GM18519 (cell line): ENCODE data around the gene BCAR1.
"Not testable (repeated sequence)": the region's sequence is repeated elsewhere in the genome, so short reads cannot be mapped to it uniquely, and the experiment has no call there.

Experiments used
- ATAC-seq: cut with Tn5 transposase; IDR thresholded peaks from one replicate; pipeline ENCODE4 v1.9.1; 2021; ENCODE audit warnings: mild to moderate bottlenecking, moderate library complexity; ENCODE audit not compliant: unreplicated experiment, low FRiP score

BCAR1 gene

DNA sequence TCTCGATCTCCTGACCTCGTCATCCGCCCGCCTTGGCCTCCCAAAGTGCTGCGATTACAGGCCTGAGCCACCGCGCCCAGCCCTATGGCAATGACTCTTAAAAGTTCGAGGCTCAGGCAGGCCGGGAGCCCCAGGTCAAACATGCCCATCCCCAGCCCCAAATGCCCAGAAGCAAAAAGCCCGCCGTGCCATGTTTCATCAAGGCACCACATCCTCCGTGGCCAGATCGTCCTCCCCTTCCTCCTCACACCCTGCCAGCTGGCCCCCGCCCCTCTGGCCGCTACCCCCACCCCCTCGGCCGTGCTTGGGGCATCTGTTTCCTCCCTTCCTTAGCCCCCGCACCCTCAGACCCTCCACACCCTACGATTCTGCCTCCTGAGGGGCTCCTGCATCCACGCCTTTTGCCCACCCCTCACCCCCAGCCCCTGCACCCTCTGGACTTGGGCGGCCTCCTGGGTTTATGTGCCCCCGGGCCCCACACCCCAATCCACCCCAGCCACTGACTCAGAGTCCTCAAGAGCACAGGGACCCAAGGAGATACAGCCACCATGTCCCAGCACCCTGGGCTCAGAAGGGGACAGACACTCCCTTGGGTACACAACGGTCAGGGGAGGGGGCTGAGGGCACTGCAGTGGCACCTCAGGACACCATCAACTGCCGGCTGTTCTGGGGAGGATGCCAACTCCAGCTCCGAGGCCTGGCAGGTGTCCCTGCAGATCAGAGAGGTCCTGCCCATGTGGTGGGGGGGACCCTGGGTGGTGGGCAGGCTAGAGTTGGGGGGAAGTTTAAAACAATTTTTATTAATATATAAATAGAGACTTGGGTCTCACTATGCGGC lies 25.5 kb downstream of the BCAR1 start:
- no peak for ATAC-seq

GRCh38 chr16:75225092-75225491 lies 26.3 kb downstream of the BCAR1 start:
- no peak for ATAC-seq

- no peak for ATAC-seq
Measured at GRCh38 chr16:75224306-75225082, 26.9 kb downstream of the BCAR1 start.

DNA sequence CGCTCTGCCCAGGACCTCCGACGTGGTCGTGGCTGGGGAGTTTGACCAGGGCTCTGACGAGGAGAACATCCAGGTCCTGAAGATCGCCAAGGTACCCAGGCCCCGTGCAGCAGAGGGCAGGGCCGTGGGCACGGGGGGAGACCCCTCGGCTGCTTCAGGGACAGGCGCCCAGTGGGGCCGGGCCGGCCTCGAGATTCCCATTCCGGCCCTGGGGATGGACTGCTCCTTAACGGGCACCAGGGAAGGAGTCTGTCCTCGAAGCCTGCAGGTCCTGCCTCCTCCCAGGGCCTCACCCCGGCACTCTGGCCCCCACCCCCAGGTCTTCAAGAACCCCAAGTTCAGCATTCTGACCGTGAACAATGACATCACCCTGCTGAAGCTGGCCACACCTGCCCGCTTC lies 28.3 kb downstream of the BCAR1 start:
- ATAC-seq = not testable (repeated sequence)

GRCh38 chr16:75222271-75222783 lies 29.1 kb downstream of the BCAR1 start:
- no peak for ATAC-seq

DNA sequence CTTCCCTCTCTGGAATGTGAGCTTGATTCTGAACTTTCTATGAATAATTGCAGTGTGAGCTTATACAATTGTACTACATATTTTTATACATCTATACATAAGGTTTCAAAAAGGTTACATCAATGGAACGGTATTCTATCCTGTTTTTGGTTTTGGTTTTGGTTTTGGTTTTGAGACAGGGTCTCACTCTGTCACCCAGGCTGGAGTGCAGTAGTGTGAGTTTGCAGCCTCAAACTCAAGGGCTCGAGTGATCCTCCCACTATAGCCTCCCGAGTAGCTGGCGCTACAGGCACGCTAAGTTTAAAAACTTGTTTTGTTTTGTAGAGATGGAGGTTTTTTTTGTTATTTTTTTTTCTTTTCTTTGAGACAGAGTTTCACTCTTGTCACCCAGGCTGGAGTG lies 31.6 kb downstream of the BCAR1 start:
- no peak for ATAC-seq

DNA sequence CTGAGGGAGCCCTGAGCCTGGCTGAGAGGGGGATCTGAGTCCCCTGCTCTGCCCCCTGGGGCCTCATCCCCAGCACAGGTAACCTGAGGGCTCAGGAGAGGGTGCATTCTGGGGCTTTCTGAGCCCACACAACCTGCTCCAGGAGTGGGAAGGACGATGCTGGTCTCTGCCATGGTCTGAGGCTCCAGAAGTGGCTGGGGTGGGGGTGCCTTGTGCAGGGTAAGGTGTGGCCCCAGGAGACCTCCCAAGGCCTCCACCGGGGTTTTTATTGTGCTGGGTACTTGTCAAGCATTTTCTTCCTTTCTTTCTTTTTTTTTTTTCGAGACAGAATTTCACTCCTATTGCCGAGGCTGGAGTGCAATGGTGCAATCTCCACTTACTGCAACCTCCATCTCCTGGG lies 32.3 kb downstream of the BCAR1 start:
- no peak for ATAC-seq

GRCh38 chr16:75218256-75219076 lies 33.0 kb downstream of the BCAR1 start, which contains the start of gene CTRB1:
TSS of gene CTRB1 (plus strand) at chr16:75218988. CDS start at chr16:75219008, 20 bp downstream.
- ATAC-seq = peak; percentile 54

GRCh38 chr16:75217389-75217851 lies 34.0 kb downstream of the BCAR1 start:
- ATAC-seq = no peak

GRCh38 chr16:75216576-75216975 lies 34.8 kb downstream of the BCAR1 start:
- no peak for ATAC-seq

DNA sequence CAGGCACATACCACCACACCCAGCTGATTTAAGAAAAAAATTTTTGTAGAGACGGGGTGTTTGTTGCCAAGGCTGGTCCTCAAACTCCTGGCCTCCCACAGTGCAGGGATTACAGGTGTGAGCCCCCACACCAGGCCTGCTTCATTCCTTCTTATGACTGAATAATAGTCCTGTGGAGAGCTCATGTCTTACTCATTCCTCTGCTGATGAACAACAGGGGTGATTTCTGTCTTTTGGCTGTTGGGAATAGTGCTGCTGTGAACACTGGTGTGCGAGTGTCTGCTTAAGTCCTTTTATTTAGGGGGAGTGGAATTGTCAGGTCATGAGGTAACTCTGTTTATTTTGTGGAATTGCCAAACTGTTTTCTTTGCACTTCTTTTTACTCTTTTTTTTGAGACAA lies 35.3 kb downstream of the BCAR1 start:
- no peak for ATAC-seq

GRCh38 chr16:75211286-75211685 lies 40.1 kb downstream of the BCAR1 start:
- ATAC-seq = not testable (repeated sequence)

- no peak for ATAC-seq
Measured at GRCh38 chr16:75209944-75210343, 41.5 kb downstream of the BCAR1 start.

DNA sequence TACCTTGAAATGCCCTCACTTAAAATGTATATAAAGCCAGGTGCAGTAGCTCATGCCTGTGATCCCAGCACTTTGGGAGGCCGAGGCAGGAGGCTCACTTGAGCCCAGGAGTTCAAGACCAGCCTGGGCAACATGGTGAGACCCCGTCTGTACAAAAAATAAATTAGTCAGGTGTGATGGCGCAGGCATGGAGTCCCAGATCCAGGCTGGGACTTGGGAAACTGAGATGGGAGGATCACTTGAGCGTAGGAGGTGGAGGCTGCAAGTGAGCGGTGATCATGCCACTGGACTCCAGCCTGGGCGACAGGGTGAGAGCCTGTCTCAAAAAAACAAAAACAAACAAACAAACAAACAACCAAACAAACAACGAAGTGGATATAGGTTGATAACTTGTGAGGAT lies 41.9 kb downstream of the BCAR1 start:
- ATAC-seq = not testable (repeated sequence)

- no peak for ATAC-seq
Measured at GRCh38 chr16:75208861-75209505, 42.4 kb downstream of the BCAR1 start.

DNA sequence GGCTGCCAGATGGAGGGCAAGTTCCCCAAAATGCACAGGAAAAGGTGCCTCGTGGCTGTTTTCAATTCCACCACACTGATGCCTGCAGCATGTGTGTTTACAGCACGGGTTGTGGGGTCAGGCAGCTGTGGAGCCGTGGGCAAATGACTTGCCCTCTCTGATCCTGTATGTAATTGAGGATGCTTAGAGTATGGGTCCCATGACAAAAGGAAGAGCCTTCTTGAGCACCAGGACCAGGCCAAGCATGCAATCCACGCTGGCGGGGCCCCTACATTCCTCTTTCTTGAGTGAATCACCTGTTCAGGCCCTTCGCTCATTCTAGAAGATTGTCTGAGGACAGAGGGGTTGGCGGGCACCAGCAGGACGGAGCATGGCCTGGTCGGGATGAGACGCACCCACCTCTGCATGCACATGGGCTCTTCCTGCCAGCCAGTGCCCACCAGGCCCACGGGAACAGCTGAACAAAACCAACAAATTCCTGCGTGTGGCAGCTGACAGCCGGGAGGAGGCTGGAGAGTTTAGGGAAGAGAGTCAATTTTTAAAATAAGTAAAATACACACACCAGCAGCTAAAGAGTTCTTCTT lies 43.1 kb downstream of the BCAR1 start:
- ATAC-seq = no peak

DNA sequence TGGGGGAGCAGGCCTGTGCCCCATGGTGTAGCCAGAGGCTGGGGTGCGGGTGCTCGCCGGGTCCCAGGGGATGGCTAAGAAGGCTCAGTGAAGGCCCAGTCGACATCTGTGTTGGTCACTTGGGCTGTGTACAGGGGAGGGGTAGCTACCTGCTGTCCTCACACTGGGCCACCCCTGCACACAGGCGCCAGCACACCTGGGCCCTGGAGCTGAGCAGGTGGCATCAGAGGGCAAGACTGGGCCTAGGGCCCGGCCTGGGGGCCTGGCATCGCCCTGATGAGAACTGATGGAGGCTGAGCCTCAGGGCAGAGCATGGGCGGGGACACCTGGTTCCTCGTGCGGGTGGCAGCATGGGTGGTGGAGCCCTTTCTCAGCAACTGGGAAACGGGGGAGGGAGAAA lies 43.6 kb downstream of the BCAR1 start:
- no peak for ATAC-seq

DNA sequence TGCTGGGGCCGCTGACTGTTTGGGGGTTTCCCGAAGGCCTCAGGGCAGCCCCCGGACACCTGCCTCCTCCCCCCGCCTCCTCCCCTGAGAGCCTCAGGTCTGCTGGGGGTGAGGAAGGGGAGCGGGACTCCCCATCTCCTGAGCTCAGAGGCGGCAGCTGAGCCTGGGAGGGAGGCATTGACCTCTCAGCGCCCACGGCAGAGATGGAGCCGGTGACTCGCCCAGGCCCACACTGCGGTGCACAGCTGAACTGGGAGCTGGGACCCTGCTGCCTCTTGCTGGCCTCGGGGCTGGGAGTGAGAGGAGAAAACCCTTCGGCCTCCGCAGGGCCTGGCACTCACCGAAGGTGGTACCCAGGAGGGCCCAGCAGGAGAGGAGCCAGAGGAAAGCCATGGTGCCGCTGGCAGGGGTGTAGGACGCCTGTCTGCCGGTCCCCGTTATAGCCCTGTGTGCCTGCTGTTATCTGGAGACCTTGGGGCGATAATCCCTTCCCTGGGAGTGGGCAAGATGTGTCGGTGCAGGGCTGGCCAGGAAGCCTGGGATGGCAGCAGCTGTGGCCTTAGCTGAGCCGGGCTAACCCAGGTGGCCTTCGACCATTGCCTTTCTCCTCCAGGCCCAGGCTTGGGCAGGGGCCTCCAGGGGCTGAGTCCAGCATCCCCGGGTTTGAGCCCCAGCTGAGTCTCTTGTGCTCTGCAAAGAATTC lies 44.5 kb downstream of the BCAR1 start, which contains the start of gene CTRB2:
CTRB2 (minus strand) TSS at position 413 of the 703 bp plus-strand sequence; CDS start at position 393, 20 bp downstream.
- no peak for ATAC-seq
